H1 (cell line): ENCODE results near the gene DAZAP1. TPM values are rescaled to one million over a fixed set of nuclear protein-coding genes. Genes with fewer than 3 reads are reported as not detected.

Experiments
- CTCF ChIA-PET: fragments of 300-600 bp; sonication (Branson Sonifier 250); formaldehyde crosslinking; loops from one replicate; lab custom pipeline; 2021; ENCODE audit not compliant: partially characterized antibody; lab: Charles Lee
- POLR2A ChIA-PET: fragments of 300-600 bp; sonication (Branson Sonifier 250); formaldehyde crosslinking; loops from one replicate; lab custom pipeline; 2021; ENCODE audit warnings: inconsistent platforms; ENCODE audit not compliant: partially characterized antibody; lab: Charles Lee
- DNase-seq, 2 experiments: peaks; one replicate each; pipeline versions ENCODE4 v3.0.0 to v3.0.0-alpha.2; 2010 to 2022; ENCODE audit warnings: low spot score in 2 of 2, low read depth in 1 of 2, mixed read lengths in 1 of 2
- FAIRE-seq: peaks from 2 replicates; lab custom pipeline; 2011; peaks lifted over from hg19 to GRCh38; lab: Jason Lieb, UNC
- H2AFZ ChIP-seq: 2 replicates; pipeline ENCODE4 v1.8.1; 2012; ENCODE audit warnings: low read length, inconsistent platforms
- H2AK5ac ChIP-seq: 2 replicates; pipeline ENCODE4 v1.6.1; 2013; ENCODE audit warnings: low read depth, low read length
- H2BK120ac ChIP-seq: replicated peaks from 2 replicates; pipeline ENCODE3; 2013; ENCODE audit warnings: low read depth, low read length, inconsistent platforms
- H2BK12ac ChIP-seq: 2 replicates; pipeline ENCODE4 v1.6.1; 2013; ENCODE audit warnings: low read depth, low read length
- H2BK15ac ChIP-seq: 2 replicates; pipeline ENCODE4 v1.6.1; 2013; ENCODE audit warnings: low read length
- H2BK20ac ChIP-seq: 2 replicates; pipeline ENCODE4 v1.6.1; 2013; ENCODE audit warnings: low read length
- H2BK5ac ChIP-seq: 2 replicates; pipeline ENCODE4 v1.6.1; 2013; ENCODE audit warnings: low read depth, low read length
- H3K14ac ChIP-seq: 2 replicates; pipeline ENCODE4 v1.6.1; 2013; ENCODE audit warnings: inconsistent platforms; ENCODE audit not compliant: insufficient read length
- H3K18ac ChIP-seq: 2 replicates; pipeline ENCODE4 v1.6.1; 2013; ENCODE audit warnings: low read length; ENCODE audit errors: extremely low read depth
- H3K23ac ChIP-seq: 2 replicates; pipeline ENCODE4 v1.6.1; 2013; ENCODE audit warnings: inconsistent platforms; ENCODE audit not compliant: insufficient read length
- H3K23me2 ChIP-seq: 2 replicates; pipeline ENCODE4 v1.6.1; 2013; ENCODE audit warnings: low read depth, low read length
- H3K27ac ChIP-seq: 2 replicates; pipeline ENCODE4 v1.6.1; 2011; ENCODE audit warnings: low read depth, low read length, inconsistent platforms
- H3K27me3 ChIP-seq, 4 experiments: replicated peaks in 1 of 4; 1 replicate in 1 of 4; 2 replicates in 3 of 4; pipeline versions ENCODE4 v1.6.1 to v1.8.1; 2011 to 2013; ENCODE audit warnings: low read length in 3 of 4, mild to moderate bottlenecking in 3 of 4, inconsistent platforms in 2 of 4, mixed read lengths in 2 of 4, moderate library complexity in 1 of 4; ENCODE audit not compliant: control insufficient read depth in 3 of 4, insufficient read depth in 3 of 4; ENCODE audit errors: extremely low read depth in 1 of 4
- H3K36me3 ChIP-seq, 4 experiments: 2 replicates each; pipeline versions ENCODE4 v1.6.1 to v1.8.1; 2011 to 2013; ENCODE audit warnings: mild to moderate bottlenecking in 4 of 4, low read length in 3 of 4, moderate library complexity in 2 of 4, control low read depth in 1 of 4, inconsistent platforms in 1 of 4; ENCODE audit not compliant: insufficient read depth in 4 of 4, control insufficient read depth in 2 of 4
- H3K4ac ChIP-seq: replicated peaks from 2 replicates; pipeline ENCODE3; 2013; ENCODE audit warnings: low read length, low read depth, mixed read lengths, inconsistent platforms; ENCODE audit not compliant: insufficient read length
- H3K4me1 ChIP-seq, 4 experiments: replicated peaks in 1 of 4; 1 replicate in 1 of 4; 2 replicates in 3 of 4; pipeline versions ENCODE4 v1.6.1 to v1.8.1; 2011 to 2013; ENCODE audit warnings: low read length in 3 of 4, inconsistent platforms in 2 of 4, mixed read lengths in 1 of 4; ENCODE audit not compliant: insufficient read depth in 4 of 4, control insufficient read depth in 3 of 4
- H3K4me2 ChIP-seq, 2 experiments: 2 replicates each; pipeline versions ENCODE4 v1.6.1 to v1.8.1; 2011 to 2013; ENCODE audit warnings: low read depth in 2 of 2, low read length in 2 of 2, control low read depth in 1 of 2, inconsistent platforms in 1 of 2, mild to moderate bottlenecking in 1 of 2; ENCODE audit not compliant: insufficient read depth in 1 of 2
- H3K4me3 ChIP-seq, 4 experiments: fragments of 200-600, 300-600 bp in 1 of 4; sonication (generic), shearing (Covaris generic), sonication (Bioruptor Twin) in 1 of 4; 2 replicates each; pipeline versions ENCODE4 v1.5.1 to v1.8.1; 2011 to 2016; ENCODE audit warnings: low read length in 4 of 4, low read depth in 3 of 4, control low read depth in 2 of 4, inconsistent platforms in 2 of 4, mild to moderate bottlenecking in 2 of 4, mixed read lengths in 1 of 4, moderate library complexity in 1 of 4; ENCODE audit not compliant: insufficient read depth in 2 of 4; ENCODE audit errors: extremely low read depth in 1 of 4
- H3K56ac ChIP-seq: replicated peaks from 2 replicates; pipeline ENCODE3; 2013; ENCODE audit warnings: low read depth, mild to moderate bottlenecking, mixed read lengths, low read length, inconsistent platforms; ENCODE audit not compliant: insufficient read length
- H3K79me1 ChIP-seq: 2 replicates; pipeline ENCODE4 v1.6.1; 2013; ENCODE audit warnings: low read depth, low read length, control low read depth
- H3K79me2 ChIP-seq, 2 experiments: 2 replicates each; pipeline versions ENCODE4 v1.6.1 to v1.8.1; 2012 to 2013; ENCODE audit warnings: low read length in 2 of 2, mild to moderate bottlenecking in 2 of 2, inconsistent platforms in 1 of 2; ENCODE audit not compliant: insufficient read depth in 2 of 2, control insufficient read depth in 1 of 2
- H3K9ac ChIP-seq, 4 experiments: replicated peaks in 1 of 4; 1 replicate in 1 of 4; 2 replicates in 3 of 4; pipeline versions ENCODE4 v1.6.1 to v1.8.1; 2011 to 2013; ENCODE audit warnings: low read depth in 3 of 4, low read length in 3 of 4, control low read depth in 2 of 4, mild to moderate bottlenecking in 2 of 4, moderate library complexity in 2 of 4, inconsistent platforms in 1 of 4; ENCODE audit errors: extremely low read depth in 1 of 4
- H3K9me3 ChIP-seq, 2 experiments: 2 replicates each; pipeline versions ENCODE4 v1.6.1 to v1.8.1; 2012 to 2013; ENCODE audit warnings: mild to moderate bottlenecking in 2 of 2, moderate library complexity in 2 of 2, control low read depth in 1 of 2, inconsistent platforms in 1 of 2, low read depth in 1 of 2, low read length in 1 of 2, mixed read lengths in 1 of 2; ENCODE audit not compliant: insufficient read depth in 2 of 2
- H4K20me1 ChIP-seq, 2 experiments: replicated peaks in 1 of 2; 2 replicates each; pipeline versions ENCODE3 to v1.8.1; 2011 to 2013; ENCODE audit warnings: inconsistent platforms in 2 of 2, low read length in 2 of 2, mild to moderate bottlenecking in 1 of 2; ENCODE audit not compliant: insufficient read depth in 2 of 2, control insufficient read depth in 1 of 2
- H4K5ac ChIP-seq: 2 replicates; pipeline ENCODE4 v1.6.1; 2013; ENCODE audit warnings: low read length, low read depth, mixed read lengths, inconsistent platforms; ENCODE audit not compliant: insufficient read length
- H4K8ac ChIP-seq: 2 replicates; pipeline ENCODE4 v1.8.0; 2013; ENCODE audit warnings: mild to moderate bottlenecking, moderate library complexity, low read length, inconsistent platforms; ENCODE audit not compliant: insufficient read depth; ENCODE audit errors: extremely low read depth
- H4K91ac ChIP-seq: replicated peaks from 2 replicates; pipeline ENCODE3; 2013; ENCODE audit warnings: low read length, mixed read lengths, inconsistent platforms; ENCODE audit not compliant: insufficient read length
- EGR1 ChIP-seq: IDR thresholded peaks from 2 replicates; pipeline ENCODE4 v1.6.1; 2011; ENCODE audit warnings: low read depth, low read length, borderline replicate concordance
- KDM1A ChIP-seq: fragments of 200-600, 300-600 bp; sonication (generic); IDR thresholded peaks from 2 replicates; pipeline ENCODE4 v1.7.1; 2016; ENCODE audit warnings: mild to moderate bottlenecking, low read length, borderline replicate concordance
- RXRA ChIP-seq: IDR thresholded peaks from 2 replicates; pipeline ENCODE4 v1.6.1; 2011; ENCODE audit warnings: low read depth, mild to moderate bottlenecking, low read length, moderate library complexity; ENCODE audit not compliant: insufficient read depth
- whole genome bisulfite sequencing, 2 experiments: shearing (Covaris generic) in 1 of 2; methylation state at CpG; one replicate each; pipeline versions ENCODE4 v1.1.6 to v1.1.7; 2013 to 2015; ENCODE audit warnings: low lambda C conversion rate in 2 of 2, mixed read lengths in 2 of 2, inconsistent platforms in 1 of 2, low coverage in 1 of 2, missing lambda C conversion rate in 1 of 2; ENCODE audit not compliant: insufficient replicate concordance in 2 of 2, insufficient coverage in 1 of 2, insufficient read length in 1 of 2; ENCODE audit errors: extremely low coverage in 1 of 2, missing lambda C conversion rate in 1 of 2; 5-methylcytosine and 5-hydroxymethylcytosine counted together
- polyA plus RNA-seq, 7 experiments: library from polyadenylated mRNA; depleted of rRNA in 3 of 7; stranded (reverse) in 5 of 7; unstranded in 2 of 7; fragments of >200 nt in 5 of 7; fragments of 200-250 nt in 2 of 7; gene quantifications; 1 replicate in 5 of 7; 2 replicates in 1 of 7; 4 replicates in 1 of 7; pipeline versions ENCODE4 v1.2.1 to v1.2.3, GENCODE V29; 2011 to 2013; ENCODE audit warnings: missing spikeins in 2 of 7, mixed read lengths in 2 of 7
- total RNA-seq: library from RNA; stranded (reverse); fragmentation: NEBNext Ultra II Directional; extraction: Animal tissue kit (Norgen Biotek cat#: 25700); gene quantifications from 2 replicates; pipeline ENCODE4 v1.2.1, GENCODE V29; 2021

The DAZAP1 gene
- total and polyA plus RNA-seq, 2 of the 8 experiments (the other 6 are each of a cell fraction or from before 2014, with no cell fraction given), result 79.6 to 341 TPM

DNA sequence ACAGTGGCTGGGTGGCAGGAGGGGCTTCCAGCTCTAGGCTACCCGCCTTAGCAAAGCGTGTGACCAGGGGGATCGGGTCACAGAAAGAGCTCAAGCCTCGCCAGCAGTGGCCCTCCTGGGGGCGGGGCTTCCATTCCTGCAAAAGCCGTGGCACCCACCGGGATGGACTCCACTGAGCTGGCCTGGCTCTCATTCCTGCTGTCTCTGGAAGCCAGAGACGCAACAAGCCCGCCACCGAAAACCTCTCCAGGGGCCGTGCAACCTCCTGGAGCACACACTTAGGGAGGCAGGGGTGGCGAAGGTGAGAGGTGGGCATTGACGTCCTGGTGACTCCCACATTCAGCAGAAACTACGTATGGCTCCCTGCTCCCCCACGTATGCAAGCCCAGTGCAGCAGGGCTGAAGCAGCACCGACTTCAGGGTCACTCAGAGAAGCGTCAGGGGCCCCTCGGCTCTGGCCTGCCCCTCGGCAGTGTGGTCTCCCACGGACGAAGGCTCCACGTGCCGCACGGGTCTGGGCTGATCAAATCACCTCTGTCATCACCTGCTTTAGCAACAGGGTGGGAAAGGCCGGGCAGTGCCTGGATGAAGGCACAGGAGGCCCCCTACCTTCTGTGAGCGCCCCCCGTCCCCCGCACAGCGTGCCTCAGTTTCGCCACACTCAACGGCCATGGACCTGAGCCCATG lies 68.5 kb downstream of the DAZAP1 start:
- H3K4ac ChIP-seq, result no peak overlapping the region
- H3K27me3 ChIP-seq, result peaks cover 11 to 25% (median 22%) of the 10 kb centered on the region in 4 experiments
- peak overlapping the region; percentile 68; the same call in 1 of the 2 replicates for H4K8ac ChIP-seq
- no peak for DNase-seq
- no peak overlapping the region for H3K4me2 ChIP-seq
- H2BK120ac ChIP-seq, result no peak overlapping the region
- POLR2A ChIA-PET, result interaction anchor here (0.7 to 4.5 kb wide), 6 partner anchors 10 to 201 kb away, joined by 3 to 27 read pairs (median 4); partner anchors contain the start of gene FAM174C
- H4K91ac ChIP-seq, result no peak overlapping the region
- H2AK5ac ChIP-seq, result no peak overlapping the region
- peaks cover 0 to 3% (median 1%) of the 10 kb centered on the region in 4 experiments; a peak in 1 of 8 replicates for H3K36me3 ChIP-seq
- H2BK5ac ChIP-seq, result no peak overlapping the region
- no peak overlapping the region for H3K14ac ChIP-seq
- no peak overlapping the region for H3K23ac ChIP-seq
- H2AFZ ChIP-seq, result no peak overlapping the region
- H4K5ac ChIP-seq, result no peak overlapping the region
- no peak overlapping the region for H2BK12ac ChIP-seq
- peaks cover 10% of the 10 kb centered on the region for H3K23me2 ChIP-seq
- no peak overlapping the region for H3K56ac ChIP-seq
- H2BK15ac ChIP-seq, result no peak overlapping the region
- no peak overlapping the region for H2BK20ac ChIP-seq
- CTCF ChIA-PET, result interaction anchor here (0.9 to 1.8 kb wide), 8 partner anchors 10 to 36 kb away, joined by 3 to 5 read pairs (median 3); no protein-coding TSS in a partner anchor
- WGBS, 2 experiments, result 92% methylated on average over 30 of the region's 31 CpGs; no CpG with 5 or more reads in 1 of the 2 experiments
- no peak for TF ChIP-seq RXRA
- no peak for TF ChIP-seq KDM1A
- TF ChIP-seq EGR1, result no peak
- H3K4me1 ChIP-seq, result peaks cover 0 to 8% (median 7%) of the 10 kb centered on the region in 4 experiments; a peak in 5 of 7 replicates
- H3K18ac ChIP-seq, result no peak overlapping the region
- FAIRE-seq, result no peak
- H3K4me3 ChIP-seq, result no peak overlapping the region
- peaks cover 0 to 4% of the 10 kb centered on the region in 2 experiments; a peak in 1 of 4 replicates for H3K79me2 ChIP-seq
- peaks cover 2% of the 10 kb centered on the region; the same call in 1 of the 2 replicates for H3K79me1 ChIP-seq
- peaks cover 20 to 42% of the 10 kb centered on the region in 2 experiments for H4K20me1 ChIP-seq
- H3K9ac ChIP-seq, result no peak overlapping the region
- H3K27ac ChIP-seq, result no peak overlapping the region
- no peaks in the 10 kb centered on the region for H3K9me3 ChIP-seq
